ENCODE results near the gene LRRC30.

Gene LRRC30

DNA sequence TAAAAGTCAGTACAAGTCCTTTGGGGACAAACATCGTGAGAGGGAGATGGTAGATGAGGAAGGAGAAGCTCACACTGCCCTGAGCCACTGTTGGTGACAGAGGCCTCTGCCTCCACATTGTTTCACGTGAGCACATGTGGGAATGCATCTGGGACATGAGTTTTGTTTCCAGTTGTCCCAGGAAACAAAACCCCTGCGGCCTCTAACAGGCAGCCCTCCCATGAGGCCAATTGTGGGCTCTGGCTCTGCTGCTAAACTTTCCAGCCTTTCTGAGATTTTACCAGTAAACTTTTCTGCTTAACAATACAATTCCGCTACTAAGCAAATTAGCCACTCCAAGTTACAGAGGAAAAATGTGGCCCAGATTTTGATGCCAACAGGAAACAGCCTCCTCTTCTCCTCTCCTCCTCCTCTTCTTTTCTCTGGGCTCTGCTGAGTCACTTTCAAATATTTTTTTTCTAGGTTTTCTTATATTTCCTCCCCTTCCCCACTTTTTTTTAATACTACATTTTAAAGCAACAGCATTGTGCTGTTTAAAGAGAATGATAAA, 23.4 kb upstream of the LRRC30 start (continued):
- TF ChIP-seq, protein P1, sequence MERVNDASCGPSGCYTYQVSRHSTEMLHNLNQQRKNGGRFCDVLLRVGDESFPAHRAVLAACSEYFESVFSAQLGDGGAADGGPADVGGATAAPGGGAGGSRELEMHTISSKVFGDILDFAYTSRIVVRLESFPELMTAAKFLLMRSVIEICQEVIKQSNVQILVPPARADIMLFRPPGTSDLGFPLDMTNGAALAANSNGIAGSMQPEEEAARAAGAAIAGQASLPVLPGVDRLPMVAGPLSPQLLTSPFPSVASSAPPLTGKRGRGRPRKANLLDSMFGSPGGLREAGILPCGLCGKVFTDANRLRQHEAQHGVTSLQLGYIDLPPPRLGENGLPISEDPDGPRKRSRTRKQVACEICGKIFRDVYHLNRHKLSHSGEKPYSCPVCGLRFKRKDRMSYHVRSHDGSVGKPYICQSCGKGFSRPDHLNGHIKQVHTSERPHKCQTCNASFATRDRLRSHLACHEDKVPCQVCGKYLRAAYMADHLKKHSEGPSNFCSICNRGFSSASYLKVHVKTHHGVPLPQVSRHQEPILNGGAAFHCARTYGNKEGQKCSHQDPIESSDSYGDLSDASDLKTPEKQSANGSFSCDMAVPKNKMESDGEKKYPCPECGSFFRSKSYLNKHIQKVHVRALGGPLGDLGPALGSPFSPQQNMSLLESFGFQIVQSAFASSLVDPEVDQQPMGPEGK (CRISPR knock-in tag; IDR thresholded peaks at IDR 0.05; ENCODE audit: borderline replicate concordance), result no peak
- TF ChIP-seq RARB (CRISPR knock-in tag; IDR thresholded peaks at IDR 0.05), result no peak
- TF ChIP-seq ARNTL (CRISPR knock-in tag; IDR thresholded peaks at IDR 0.05; ENCODE audit: borderline replicate concordance, low read depth), result no peak

DNA sequence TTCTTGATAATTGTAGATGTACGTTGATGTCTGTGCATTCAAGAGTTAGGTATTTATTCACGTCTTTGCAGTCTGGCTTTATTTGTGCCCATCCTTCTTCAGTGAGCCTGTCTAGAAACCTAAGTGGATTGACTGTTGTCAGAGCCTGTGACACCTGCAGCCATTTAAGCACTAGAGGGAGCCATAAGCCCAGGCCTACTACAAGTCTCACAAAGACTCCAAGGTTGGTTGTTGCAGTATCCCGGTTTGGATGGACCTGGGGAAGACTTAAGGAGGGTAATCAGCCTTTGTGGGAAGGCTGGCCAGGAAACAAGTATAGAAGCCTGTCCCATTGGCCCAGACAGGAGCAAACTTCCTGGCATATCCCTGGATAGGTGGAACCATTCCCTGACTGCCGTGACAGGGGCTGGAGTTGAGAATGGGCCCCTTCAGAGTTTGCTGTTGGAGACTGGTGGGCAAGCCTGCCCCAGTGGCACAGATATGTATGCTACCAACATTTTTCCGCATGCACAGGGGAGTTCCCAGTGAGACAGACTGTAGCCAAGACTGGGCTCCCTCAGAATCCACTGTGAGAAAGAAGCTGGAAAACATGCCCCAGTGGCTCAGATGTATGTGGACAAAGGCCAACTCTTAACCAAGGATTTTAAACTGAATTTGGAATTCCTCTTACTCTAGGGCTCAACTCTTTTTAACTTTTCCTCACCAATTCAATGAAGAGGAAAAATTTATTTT, 9.3 kb upstream of the LRRC30 start:
- ATAC-seq, result peak; percentile 49; the same call in 1 of the 3 replicates
- TF ChIP-seq RARB (CRISPR knock-in tag; IDR thresholded peaks at IDR 0.05), result no peak
- peak; percentile 35; the same call in 1 of the 2 replicates for TF ChIP-seq ZNF70 (CRISPR knock-in tag; IDR thresholded peaks at IDR 0.05)

DNA sequence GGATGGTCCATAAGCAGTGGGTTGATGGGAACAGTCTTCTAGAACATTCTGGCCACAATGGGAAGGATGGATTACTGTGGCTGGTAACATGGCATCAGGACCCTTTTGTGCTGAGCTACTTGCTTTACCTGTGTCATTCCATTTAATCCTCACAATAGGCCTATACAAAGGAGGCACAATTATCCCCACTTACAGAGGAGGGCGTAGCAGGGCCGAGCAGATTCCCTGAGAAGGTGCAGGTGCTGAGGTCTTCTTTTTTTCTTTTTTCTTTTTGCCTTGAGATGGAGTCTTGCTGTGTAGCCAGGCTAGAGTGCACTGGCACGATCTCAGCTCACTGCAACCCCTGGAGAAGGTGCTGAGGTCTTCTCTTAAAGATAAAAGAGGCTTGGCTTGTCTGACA, 6.7 kb upstream of the LRRC30 start:
- no peak for ATAC-seq
- no peak for TF ChIP-seq SNAI2 (CRISPR knock-in tag; IDR thresholded peaks at IDR 0.05)
- no peak for TF ChIP-seq TCF4 (CRISPR knock-in tag; IDR thresholded peaks at IDR 0.05; ENCODE audit: borderline replicate concordance)
- TF ChIP-seq PPARA (CRISPR knock-in tag; IDR thresholded peaks at IDR 0.05; ENCODE audit: borderline replicate concordance), result no peak
- TF ChIP-seq ISL1 (CRISPR knock-in tag; IDR thresholded peaks at IDR 0.05), result no peak
- no peak for TF ChIP-seq GLIS3 (CRISPR knock-in tag; IDR thresholded peaks at IDR 0.05)
- TF ChIP-seq ESRRG (CRISPR knock-in tag; IDR thresholded peaks at IDR 0.05), result no peak
- TF ChIP-seq OSR1 (CRISPR knock-in tag; IDR thresholded peaks at IDR 0.05), result no peak
- no peak for TF ChIP-seq TOX (CRISPR knock-in tag; IDR thresholded peaks at IDR 0.05; ENCODE audit: borderline replicate concordance)
- TF ChIP-seq ZNF8 (CRISPR knock-in tag; IDR thresholded peaks at IDR 0.05), result no peak
- TF ChIP-seq ZFP30 (CRISPR knock-in tag; IDR thresholded peaks at IDR 0.05), result no peak
- no peak for TF ChIP-seq BACH2 (CRISPR knock-in tag; IDR thresholded peaks at IDR 0.05; ENCODE audit: borderline replicate concordance)
- no peak for TF ChIP-seq ZC3H10 (CRISPR knock-in tag; IDR thresholded peaks at IDR 0.05)
- TF ChIP-seq, protein P2, sequence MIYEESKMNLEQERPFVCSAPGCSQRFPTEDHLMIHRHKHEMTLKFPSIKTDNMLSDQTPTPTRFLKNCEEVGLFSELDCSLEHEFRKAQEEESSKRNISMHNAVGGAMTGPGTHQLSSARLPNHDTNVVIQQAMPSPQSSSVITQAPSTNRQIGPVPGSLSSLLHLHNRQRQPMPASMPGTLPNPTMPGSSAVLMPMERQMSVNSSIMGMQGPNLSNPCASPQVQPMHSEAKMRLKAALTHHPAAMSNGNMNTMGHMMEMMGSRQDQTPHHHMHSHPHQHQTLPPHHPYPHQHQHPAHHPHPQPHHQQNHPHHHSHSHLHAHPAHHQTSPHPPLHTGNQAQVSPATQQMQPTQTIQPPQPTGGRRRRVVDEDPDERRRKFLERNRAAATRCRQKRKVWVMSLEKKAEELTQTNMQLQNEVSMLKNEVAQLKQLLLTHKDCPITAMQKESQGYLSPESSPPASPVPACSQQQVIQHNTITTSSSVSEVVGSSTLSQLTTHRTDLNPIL (CRISPR knock-in tag; IDR thresholded peaks at IDR 0.05; ENCODE audit: low read depth), result no peak

DNA sequence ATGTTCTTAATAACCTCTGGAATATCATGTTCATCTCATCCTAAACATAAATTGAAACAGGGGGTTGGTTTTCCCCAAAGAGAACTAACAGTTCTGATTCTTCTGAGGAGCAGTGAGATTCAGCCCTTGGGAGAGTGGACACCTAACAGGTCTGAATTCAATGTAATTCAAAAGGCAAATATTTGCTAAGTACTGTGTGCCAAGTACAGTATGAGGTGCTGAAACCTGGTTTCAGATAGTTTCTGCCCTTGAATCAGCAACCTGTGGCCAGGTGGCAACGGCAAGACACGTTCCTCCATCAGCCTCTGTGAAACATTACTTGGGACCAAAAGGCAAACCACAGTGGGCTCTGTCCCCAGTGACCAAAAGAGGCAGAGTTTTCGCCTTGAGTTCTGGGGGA, 1.3 kb downstream of the LRRC30 start:
- TF ChIP-seq GLIS3 (CRISPR knock-in tag; IDR thresholded peaks at IDR 0.05), result no peak
- ATAC-seq, result no peak

DNA sequence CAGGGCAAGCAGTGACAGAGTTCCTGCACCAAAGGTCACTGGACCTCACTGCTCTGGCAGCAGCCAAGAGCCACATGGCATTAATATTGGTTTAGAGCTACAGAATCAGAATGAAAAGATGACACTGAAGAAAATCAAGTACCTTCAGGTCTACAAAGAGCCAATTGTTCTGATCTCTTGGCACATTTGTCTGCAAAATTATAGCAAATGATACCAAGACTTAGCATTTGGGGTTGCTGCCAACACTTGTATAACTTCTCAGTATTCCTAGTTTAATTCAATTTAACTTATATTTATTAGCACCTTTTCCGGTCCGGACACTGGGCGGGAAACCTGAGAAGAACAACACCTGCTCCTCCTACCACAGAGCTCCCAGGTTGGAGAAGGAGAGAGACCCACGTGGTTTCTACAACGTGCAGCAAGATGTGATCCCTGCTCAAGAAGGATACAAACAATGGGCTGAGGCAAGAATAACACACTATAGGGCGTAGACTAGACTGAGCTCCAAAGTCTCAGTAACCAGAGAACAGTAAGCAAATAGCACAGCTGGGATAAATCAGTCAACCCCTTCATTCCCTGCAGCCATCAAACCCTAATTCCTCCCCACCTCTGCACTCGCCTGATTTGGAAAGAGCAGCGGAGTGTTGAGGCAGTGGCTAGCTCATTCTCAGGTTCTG, 2.4 kb downstream of the LRRC30 start:
- TF ChIP-seq RARB (CRISPR knock-in tag; IDR thresholded peaks at IDR 0.05) (no peak), TOX (CRISPR knock-in tag; IDR thresholded peaks at IDR 0.05; ENCODE audit: borderline replicate concordance) (no peak), ZNF565 (CRISPR knock-in tag; conservative IDR thresholded peaks at IDR 0.05; ENCODE audit: low read depth) (no peak), GLIS3 (CRISPR knock-in tag; IDR thresholded peaks at IDR 0.05) (no peak), SNAI2 (CRISPR knock-in tag; IDR thresholded peaks at IDR 0.05) (no peak), ZNF70 (CRISPR knock-in tag; IDR thresholded peaks at IDR 0.05) (no peak), BACH2 (CRISPR knock-in tag; IDR thresholded peaks at IDR 0.05; ENCODE audit: borderline replicate concordance) (no peak)
- TF ChIP-seq, protein P3, sequence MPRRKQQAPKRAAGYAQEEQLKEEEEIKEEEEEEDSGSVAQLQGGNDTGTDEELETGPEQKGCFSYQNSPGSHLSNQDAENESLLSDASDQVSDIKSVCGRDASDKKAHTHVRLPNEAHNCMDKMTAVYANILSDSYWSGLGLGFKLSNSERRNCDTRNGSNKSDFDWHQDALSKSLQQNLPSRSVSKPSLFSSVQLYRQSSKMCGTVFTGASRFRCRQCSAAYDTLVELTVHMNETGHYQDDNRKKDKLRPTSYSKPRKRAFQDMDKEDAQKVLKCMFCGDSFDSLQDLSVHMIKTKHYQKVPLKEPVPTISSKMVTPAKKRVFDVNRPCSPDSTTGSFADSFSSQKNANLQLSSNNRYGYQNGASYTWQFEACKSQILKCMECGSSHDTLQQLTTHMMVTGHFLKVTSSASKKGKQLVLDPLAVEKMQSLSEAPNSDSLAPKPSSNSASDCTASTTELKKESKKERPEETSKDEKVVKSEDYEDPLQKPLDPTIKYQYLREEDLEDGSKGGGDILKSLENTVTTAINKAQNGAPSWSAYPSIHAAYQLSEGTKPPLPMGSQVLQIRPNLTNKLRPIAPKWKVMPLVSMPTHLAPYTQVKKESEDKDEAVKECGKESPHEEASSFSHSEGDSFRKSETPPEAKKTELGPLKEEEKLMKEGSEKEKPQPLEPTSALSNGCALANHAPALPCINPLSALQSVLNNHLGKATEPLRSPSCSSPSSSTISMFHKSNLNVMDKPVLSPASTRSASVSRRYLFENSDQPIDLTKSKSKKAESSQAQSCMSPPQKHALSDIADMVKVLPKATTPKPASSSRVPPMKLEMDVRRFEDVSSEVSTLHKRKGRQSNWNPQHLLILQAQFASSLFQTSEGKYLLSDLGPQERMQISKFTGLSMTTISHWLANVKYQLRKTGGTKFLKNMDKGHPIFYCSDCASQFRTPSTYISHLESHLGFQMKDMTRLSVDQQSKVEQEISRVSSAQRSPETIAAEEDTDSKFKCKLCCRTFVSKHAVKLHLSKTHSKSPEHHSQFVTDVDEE (CRISPR knock-in tag; IDR thresholded peaks at IDR 0.05), result no peak
- ATAC-seq, result no peak
